Smooth muscle cell (in vitro differentiated cells): ENCODE results near the gene APBB2. TPM values are rescaled to one million over a fixed set of nuclear protein-coding genes. Genes with fewer than 3 reads are reported as not detected.

ENCODE experiments used
- DNase-seq: peaks from one replicate; lab custom pipeline; 2025; ENCODE audit not compliant: unreplicated experiment; lab: John Stamatoyannopoulos, UW
- H2AFZ ChIP-seq: fragments of 200-600 bp; sonication (generic); 2 replicates; pipeline ENCODE4 v1.6.0; 2016; ENCODE audit warnings: antibody characterized with exemption, low read depth, mild to moderate bottlenecking
- H3F3A ChIP-seq: fragments of 200-600 bp; sonication (generic); 2 replicates; pipeline ENCODE4 v1.6.0; 2017; ENCODE audit warnings: antibody characterized with exemption, low read depth
- H3K27ac ChIP-seq: fragments of 200-600 bp; sonication (generic); 2 replicates; pipeline ENCODE4 v1.5.1; 2016; ENCODE audit warnings: low read depth, mild to moderate bottlenecking
- H3K27me3 ChIP-seq: fragments of 200-600 bp; sonication (generic); 2 replicates; pipeline ENCODE4 v1.6.1; 2016; ENCODE audit warnings: low read depth, mild to moderate bottlenecking
- H3K36me3 ChIP-seq: fragments of 200-600 bp; sonication (generic); 2 replicates; pipeline ENCODE4 v1.5.1; 2016; ENCODE audit warnings: low read depth
- H3K4me1 ChIP-seq: fragments of 200-600 bp; sonication (generic); 2 replicates; pipeline ENCODE4 v1.5.1; 2016; ENCODE audit warnings: low read depth
- H3K4me2 ChIP-seq: fragments of 200-600 bp; sonication (generic); 2 replicates; pipeline ENCODE4 v1.6.0; 2016; ENCODE audit warnings: mild to moderate bottlenecking
- H3K4me3 ChIP-seq: fragments of 200-600 bp; sonication (generic); 2 replicates; pipeline ENCODE4 v1.5.1; 2016; ENCODE audit warnings: mild to moderate bottlenecking
- H3K79me2 ChIP-seq: fragments of 200-600 bp; sonication (generic); 2 replicates; pipeline ENCODE4 v1.6.0; 2016; ENCODE audit warnings: low read depth, mild to moderate bottlenecking
- H3K9ac ChIP-seq: fragments of 200-600 bp; sonication (generic); 2 replicates; pipeline ENCODE4 v1.6.0; 2016; ENCODE audit warnings: low read depth
- H3K9me3 ChIP-seq: fragments of 200-600 bp; sonication (generic); replicated peaks from 2 replicates; pipeline ENCODE4 v1.5.1; 2016; ENCODE audit warnings: low read depth
- H4K20me1 ChIP-seq: fragments of 200-600 bp; sonication (generic); 2 replicates; pipeline ENCODE4 v1.6.0; 2016; ENCODE audit warnings: low read depth
- CTCF ChIP-seq: fragments of 200-600 bp; sonication (generic); IDR thresholded peaks from 2 replicates; pipeline ENCODE4 v1.5.1; 2017; ENCODE audit warnings: borderline replicate concordance, mild to moderate bottlenecking, antibody characterized with exemption; ENCODE audit not compliant: insufficient read depth, poor library complexity, severe bottlenecking
- WGBS: methylation state at CpG from one replicate; pipeline ENCODE4 v1.1.7; 2016; ENCODE audit warnings: low lambda C conversion rate; 5-methylcytosine and 5-hydroxymethylcytosine counted together
- polyA plus RNA-seq: library from polyadenylated mRNA; unstranded; fragments of >200 nt; fragmentation: Nextera tagmentation; extraction: Ambion mirVana; gene quantifications from 2 replicates; pipeline ENCODE4 v1.2.1, GENCODE V29; 2016
- total RNA-seq: library from RNA; depleted of rRNA; stranded (reverse); fragments of >200 nt; gene quantifications from 2 replicates; pipeline ENCODE4 v1.2.3, GENCODE V29; 2014

APBB2 gene
- total and polyA plus RNA-seq, 2 experiments from 2014 or later, result 22.1 to 60.9 TPM

DNA sequence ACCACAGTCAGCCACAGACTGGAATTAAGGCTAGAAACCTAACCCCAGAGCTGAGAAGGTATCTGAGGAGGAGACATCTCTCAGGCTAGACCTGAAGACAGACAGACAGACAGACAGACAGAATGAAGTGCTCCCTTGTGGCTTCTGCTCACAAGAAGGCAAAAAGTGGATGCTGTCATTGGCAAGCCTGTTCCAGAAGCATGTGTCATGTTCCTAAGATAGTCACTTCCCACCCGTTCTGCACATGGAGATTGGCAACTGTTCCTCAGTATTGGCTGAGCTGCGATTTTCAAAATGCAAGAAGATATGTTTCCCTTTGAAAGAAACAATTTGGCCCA, 298.2 kb downstream of the APBB2 start:
- Histone ChIP-seq H3K27ac (peak overlapping the region; percentile 86), H3K9ac (peak overlapping the region; percentile 21), H3F3A (peaks cover 20% of the 10 kb centered on the region), H3K36me3 (no peaks in the 10 kb centered on the region), H3K4me2 (peak overlapping the region; percentile 41), H3K4me1 (peaks cover 13% of the 10 kb centered on the region), H3K9me3 (no peaks in the 10 kb centered on the region), H3K27me3 (no peaks in the 10 kb centered on the region), H3K4me3 (no peak overlapping the region), H3K79me2 (no peaks in the 10 kb centered on the region), H4K20me1 (no peaks in the 10 kb centered on the region), H2AFZ (no peak overlapping the region)
- no peak for DNase-seq
- TF ChIP-seq CTCF, result no peak
- WGBS, result 48% methylated on average over 2 of the region's 2 CpGs

- Histone ChIP-seq H3K27ac (peak overlapping the region; percentile 86), H3K4me1 (peaks cover 13% of the 10 kb centered on the region), H2AFZ (no peak overlapping the region), H3K36me3 (no peaks in the 10 kb centered on the region), H3K4me3 (no peak overlapping the region), H3K4me2 (peak overlapping the region; percentile 41), H3K79me2 (no peaks in the 10 kb centered on the region), H3K9ac (peak overlapping the region; percentile 22), H3F3A (peaks cover 20% of the 10 kb centered on the region), H4K20me1 (no peaks in the 10 kb centered on the region), H3K27me3 (no peaks in the 10 kb centered on the region), H3K9me3 (no peaks in the 10 kb centered on the region)
- 40% methylated on average over 12 of the region's 12 CpGs for WGBS
- TF ChIP-seq CTCF, result no peak
- DNase-seq, result no peak
Measured at GRCh38 chr4:40915318-40916217, 298.8 kb downstream of the APBB2 start.

GRCh38 chr4:40912460-40913184, 301.7 kb downstream of the APBB2 start:
- Histone ChIP-seq H3K9me3 (no peaks in the 10 kb centered on the region), H3K27me3 (no peaks in the 10 kb centered on the region), H3K4me3 (no peak overlapping the region), H3F3A (peaks cover 15% of the 10 kb centered on the region), H3K9ac (no peak overlapping the region), H4K20me1 (no peaks in the 10 kb centered on the region), H3K4me1 (peaks cover 10% of the 10 kb centered on the region), H3K27ac (no peak overlapping the region), H3K4me2 (no peak overlapping the region), H3K79me2 (no peaks in the 10 kb centered on the region), H2AFZ (no peak overlapping the region), H3K36me3 (no peaks in the 10 kb centered on the region)
- no peak for DNase-seq
- TF ChIP-seq CTCF, result no peak
- WGBS, result 74% methylated on average over 15 of the region's 15 CpGs
